HCEC 1CT (cell line): Measurements from ENCODE around the gene RANBP3L.
"Not testable (repeated sequence)": the region's sequence is repeated elsewhere in the genome, so short reads cannot be mapped to it uniquely, and the experiment has no call there.

ENCODE experiments used
- DNase-seq: peaks from one replicate; pipeline ENCODE4 v3.0.0-alpha.2; 2017

The RANBP3L gene

DNA sequence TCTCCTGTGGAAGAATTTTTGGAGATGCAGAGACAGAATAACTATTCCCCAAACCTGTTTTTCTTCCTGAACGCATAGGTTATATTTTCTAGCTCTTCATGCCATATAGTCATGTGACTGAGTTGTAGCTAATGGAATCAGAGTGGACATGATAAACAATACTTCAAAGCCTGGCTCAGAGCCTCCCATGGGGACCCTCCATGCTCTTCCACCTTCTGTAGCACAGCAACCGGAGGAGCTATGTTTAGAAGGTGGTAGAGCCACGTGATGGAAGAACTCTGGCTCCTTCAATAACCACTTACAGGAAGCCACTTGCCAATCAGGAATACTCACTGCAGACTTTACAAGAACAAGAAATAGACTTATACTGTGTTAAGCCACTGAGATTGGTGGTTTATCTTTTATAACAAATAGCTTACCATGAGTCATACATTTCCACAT, 99.2 kb downstream of the RANBP3L start:
- peak; percentile 33 for DNase-seq

- peak; percentile 26 for DNase-seq
Observed at GRCh38 chr5:36200513-36200912, 101.2 kb downstream of the RANBP3L start.

DNA sequence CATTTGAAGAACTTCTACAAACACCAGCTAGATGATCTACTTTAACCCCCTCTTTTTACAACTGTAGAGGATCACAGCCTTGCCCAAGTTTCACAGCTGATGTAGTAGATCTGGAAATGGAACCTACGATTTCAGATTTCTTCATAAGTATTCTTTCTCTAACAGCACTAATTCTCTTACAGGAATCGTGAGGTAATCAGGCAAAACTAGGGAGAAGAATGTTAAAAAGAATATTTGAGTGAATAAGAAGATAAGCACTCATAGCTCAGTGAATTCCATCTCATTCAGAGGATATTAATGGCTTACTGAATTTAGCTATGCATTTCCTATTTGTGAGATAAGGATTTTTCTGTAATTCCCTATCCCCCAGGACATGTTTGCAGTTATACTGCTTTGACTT, 102.1 kb downstream of the RANBP3L start:
- no peak for DNase-seq

DNA sequence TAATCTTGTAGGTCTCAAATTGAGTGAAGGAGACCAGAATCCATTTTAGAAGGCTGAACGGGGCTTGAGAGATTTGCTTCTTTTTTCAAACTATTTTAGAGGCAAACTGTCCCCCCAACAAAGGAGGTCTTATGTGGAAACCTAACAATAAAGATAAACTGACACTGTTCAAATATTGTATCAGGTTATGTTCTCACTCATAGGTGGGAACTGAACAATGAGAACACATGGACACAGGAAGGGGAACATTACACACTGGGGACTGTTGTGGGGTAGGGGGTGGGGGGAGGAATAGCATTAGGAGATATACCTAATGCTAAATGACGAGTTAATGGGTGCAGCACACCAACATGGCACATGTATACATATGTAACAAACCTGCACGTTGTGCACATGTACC, 102.9 kb downstream of the RANBP3L start:
- not testable (repeated sequence) for DNase-seq
